NCI-H524 (cell line): ENCODE measurements around the gene ANGPTL2.

ENCODE experiments used
- DNase-seq, 2 experiments: peaks; one replicate each; lab custom pipeline; 2025; lab: John Stamatoyannopoulos, UW

The ANGPTL2 gene

DNA sequence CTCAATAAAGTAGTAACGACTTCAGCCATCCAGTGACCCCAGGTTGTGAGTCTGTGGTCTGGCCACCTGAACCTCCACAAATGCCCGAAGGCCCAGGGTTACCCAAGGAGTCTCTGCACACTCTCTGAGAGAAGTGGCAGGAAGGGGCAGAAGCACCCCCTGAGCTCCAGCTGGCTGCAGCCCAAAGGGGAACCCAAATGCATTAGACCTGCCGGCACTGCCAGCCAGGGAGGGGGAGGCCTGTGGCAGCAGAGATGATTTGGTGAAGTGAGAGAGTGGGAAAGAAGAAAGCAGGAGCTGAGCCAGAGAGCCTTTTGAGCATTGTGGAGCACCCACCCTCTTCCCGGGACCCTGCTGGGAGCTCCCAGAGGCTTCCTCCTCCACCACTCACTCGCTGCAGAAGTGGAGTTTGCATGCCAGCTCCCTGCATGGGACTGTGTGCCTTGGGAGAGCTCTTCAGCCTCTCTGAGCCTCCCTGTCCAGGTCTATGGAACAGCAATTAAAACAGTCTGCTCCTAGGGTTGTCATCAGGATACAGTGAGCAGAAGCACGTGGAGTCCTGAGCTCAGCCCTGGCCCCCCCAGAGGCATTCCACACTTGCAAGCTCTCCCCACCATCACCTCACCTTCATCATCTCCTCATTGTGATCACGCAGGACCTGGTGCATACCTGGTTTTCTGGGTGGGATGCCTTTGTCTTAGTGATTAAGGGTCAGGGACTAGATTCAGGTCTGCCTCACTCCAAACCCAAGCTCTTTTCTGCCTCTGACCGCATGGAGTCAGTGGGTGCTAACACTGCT is 13.8 kb upstream of the ANGPTL2 start:
- no peak for DNase-seq

DNA sequence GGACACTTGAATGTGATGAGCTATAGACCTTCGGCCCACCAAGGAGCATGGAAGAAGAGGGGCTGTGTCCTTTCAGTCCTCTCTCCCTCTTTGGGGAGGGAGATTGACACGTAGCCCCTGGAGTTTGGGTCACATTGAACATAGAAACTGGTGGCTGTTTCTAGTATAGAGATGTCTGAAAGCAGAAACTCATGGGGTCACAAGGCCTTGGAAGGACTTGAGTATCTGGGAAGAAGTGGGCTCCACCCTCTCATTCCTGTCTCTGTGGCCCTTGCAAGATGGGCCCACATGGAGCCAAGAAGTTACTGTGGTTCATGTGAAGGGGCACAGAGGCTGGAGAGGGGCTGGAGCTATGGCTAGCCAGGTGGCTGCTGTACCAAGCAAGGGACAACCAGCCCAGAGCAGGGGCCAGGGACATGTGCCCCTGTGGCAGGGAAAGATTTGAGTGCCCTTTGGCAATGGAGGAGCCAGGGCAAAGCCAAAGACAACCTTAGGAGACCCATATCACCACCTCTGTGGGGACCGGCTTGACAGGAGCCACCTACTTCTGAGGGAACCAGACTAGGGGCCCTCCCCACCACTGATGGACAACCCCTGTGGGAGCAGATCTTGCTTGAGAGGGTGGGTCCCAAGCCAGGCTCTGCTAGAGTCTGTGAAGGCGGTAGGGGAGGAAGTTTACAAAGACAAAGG is 12.8 kb upstream of the ANGPTL2 start:
- no peak for DNase-seq

DNA sequence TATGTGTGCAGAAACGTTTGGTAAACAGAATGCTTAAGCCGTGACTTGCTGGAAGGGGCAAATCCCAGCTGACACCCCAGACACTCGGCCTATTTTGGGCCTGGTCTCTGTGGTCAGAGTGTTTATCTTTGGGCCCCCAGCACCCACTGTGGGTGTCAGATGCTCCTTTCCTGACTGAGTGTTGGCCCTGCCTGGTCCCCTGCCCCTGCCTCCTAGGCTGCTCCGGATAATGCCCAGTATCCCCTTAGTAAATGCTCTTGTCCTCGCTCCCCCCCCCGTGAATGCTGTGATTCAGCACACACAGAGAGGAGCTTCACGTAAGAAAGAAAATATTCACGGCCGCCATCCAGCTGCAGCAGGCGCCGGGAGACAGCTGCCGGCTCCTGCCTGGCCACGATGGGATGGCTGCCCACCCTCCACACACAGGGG is 11.3 kb upstream of the ANGPTL2 start:
- DNase-seq: peak in 1 of 2 experiments; percentile 41

DNA sequence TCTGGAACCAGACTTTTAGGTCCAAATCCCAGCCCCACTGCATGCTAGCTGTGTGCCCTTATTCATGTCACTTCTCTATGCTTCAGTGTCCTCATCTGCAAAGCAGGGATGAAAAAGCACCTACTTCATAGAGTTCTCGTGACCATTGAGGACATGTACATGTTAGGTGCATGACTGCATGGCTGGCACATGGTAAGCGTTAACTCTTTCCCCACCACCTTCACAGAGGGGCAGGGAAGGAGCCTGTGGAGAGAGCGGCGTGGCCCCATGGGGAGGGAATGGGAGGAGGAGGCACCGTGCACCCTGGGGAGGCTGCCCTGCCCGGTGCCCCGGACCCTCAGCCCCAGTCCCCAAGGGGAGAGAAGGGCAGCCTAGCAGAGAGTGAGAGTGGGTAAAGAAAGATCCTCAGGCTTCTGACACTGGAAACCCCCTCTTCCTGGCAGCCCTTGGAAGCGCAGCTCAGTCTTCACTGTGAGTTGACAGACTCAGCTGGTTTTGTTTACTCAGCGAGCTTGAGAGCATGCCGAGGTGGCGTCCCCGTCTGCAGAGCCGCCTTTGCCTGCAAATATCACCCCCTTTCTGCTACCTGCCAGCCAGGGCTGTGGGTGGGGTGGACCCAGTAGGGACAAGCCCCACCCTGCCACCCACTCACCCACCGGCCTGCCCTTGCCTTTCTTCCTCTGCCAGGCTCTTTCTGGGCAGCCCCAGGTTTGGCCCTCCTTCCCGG is 10.6 kb upstream of the ANGPTL2 start:
- peak; percentile 28 to 70 for DNase-seq

DNA sequence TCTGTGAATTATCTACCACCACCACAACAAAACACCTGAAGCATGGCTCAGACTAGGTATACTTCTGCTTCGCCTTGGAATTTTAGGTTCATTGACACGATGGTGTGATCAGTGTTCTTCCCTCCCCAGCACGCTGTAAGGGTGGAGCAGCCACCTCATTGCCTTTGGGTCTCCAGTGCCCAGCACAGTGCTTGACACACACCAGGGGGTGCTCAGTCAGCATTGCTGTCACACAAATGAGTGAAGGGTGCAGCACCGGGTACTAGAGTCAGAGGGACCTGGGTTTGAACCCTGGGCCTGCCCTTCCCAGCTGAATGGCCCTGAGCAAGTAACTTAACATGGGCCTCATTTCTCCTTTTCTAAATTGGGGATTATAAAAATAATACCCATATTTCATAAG is 9.9 kb upstream of the ANGPTL2 start:
- DNase-seq: no peak

DNA sequence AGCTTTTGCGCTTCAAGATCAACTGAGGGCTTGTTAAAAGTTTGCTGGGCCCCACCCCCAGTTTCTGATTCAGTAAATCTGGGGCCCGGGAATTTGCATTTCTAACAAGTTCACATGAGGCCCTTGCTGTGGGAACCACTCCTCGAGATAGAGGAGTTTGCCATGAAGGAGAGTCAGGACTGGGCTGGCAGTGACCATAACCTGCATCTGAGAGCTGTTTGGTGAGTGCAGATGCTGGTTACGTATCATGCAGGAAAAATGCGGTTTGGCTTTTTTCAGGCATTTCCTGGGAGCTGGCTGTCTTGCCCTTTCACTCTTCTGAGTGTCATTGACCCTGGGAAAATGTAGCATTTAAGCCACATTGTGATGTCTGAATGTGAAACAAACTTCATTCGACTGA is 9.4 kb upstream of the ANGPTL2 start:
- DNase-seq: no peak

DNA sequence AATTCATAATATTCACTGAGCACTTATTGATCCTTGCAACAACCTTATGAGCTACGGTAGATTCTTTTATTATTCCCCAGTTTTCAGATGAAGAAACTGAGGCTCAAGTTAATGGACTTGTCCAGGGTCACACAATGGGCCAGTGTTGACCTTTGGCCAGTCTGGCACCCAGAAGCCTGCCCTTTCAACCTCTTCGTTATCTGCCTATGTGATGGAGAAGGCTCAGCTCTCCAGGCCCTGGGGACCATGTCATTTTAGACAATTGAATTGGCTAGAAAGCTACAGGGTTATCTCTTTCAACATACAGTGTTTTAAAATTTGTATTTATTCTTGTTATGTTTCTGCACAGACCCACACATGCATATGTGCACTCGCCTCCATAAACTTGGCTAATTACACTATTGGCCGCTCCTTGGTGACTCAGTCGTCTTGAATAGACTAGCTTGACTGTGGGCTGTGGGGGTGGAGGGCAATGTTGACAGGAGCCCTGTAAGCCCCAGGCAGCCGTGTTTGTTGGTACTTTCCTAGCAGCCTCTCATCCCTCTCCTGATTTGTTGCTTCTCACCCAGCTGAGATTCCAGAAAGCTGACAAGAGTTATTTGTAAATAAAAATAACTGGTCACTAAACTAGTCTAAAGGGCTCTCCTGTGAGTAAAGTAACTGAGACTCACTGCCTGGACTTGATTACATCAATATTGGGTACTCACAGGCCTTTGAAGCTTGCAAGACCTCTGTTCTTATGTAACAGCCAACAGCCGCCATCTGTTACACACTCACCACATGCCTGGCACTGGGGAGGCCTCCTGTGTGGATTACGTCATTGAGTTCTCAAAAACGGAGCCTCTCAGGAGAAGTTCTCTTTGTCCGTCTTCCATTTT is 8.5 kb upstream of the ANGPTL2 start:
- DNase-seq: peak; percentile 98 to 99

DNA sequence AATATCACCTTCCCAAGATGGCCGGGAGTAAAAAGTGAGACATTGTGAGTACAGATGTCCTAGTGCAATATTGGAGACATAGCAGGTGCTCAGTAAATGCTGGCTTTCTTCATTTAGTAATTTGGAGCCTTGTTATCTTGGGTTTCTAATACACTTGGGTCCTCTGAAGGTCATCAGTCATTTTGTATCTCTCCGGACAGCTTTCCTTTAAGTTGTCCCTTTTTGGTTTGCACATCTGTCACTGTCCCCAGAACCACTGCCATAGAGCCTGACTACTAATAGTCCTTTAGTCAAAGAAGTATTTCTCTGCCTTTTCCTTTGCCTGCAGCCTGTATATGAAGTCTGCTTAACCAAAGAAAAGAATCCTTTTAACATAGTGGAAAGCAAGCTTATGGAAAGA is 7.8 kb upstream of the ANGPTL2 start:
- DNase-seq: no peak

DNA sequence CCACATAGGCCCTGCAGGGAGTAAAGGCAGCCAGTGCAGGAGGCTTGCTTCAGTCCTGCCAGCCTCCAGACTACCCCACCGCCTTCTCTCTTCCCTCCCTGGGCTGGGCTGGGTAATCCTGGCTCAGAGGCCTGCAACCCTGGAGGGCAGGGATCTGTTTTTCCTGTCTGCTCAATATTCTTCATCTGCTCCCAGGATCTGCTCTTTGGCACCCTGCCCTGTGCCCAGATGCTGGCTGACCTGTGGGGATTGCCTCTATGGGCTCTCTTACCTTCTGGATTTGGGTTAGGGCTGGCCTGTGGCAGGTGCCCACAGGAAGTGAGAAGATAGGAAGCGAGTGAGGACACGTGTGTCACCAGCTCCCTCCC is 7.3 kb upstream of the ANGPTL2 start:
- DNase-seq: peak; percentile 54 to 83

DNA sequence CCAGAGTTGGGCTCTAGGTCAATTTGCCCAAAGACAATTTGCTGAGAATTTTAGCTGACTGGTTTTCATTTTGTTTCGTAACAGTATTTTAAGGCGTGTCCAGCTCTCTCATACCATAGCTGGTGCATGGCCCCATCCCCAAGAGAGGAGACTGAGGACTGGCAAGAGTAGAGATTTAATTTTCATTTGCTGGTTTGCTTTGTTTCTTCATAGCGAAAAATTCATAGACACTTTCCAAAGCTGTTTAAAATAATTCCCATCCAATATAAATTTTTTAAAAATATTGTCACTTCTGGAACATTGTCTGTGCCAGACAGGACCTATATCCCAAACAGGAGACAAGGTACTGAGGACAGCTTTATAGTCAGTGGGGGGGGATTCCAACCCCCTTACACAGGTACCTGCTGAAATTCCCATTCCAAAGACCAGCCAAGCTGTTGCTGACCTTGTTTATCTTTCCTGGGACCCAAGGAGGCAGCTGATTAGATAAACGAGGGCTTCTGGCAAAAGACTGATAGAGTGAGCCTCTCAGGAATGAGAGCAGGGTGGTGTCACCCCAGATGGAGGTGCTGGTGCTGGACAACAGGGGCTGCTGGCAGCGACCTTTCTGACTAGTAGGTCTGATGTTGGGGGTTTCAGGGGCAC is 6.8 kb upstream of the ANGPTL2 start:
- no peak for DNase-seq

DNA sequence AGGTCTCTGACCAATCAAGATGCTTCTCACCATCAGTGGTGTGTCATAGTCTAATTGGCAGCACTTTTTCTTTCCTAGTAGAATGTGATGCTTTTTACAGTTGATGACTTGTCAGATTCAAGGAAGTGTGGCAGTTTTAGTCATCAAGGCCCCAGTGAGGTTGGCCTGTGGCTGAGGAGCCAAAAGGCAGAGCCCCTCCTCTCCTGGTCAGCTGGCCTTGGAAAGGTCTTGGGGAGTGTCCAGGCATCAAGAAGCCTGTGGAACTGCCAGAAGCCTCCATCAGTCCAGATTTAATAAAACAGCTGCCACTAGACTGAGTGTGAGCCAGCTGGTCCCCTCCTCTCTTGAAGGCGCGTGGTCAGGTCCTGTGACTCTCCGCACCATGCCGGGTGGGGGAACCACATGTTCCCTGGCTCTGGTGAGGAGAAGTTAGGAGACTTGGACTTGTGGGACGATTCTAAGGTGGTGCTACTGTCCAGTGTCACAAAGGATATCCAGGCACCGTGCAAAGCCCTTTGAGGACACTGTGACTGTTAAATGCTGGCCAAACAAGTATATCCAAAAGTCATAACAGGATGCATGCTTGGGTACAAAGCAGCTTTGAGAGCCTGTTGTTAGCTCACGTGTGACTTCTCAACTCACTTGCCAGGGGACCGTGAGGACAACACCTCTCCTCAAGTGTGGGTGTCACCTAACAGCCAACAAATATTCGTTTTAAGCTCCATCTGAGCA is 6.1 kb upstream of the ANGPTL2 start:
- DNase-seq: peak; percentile 92 to 96

DNA sequence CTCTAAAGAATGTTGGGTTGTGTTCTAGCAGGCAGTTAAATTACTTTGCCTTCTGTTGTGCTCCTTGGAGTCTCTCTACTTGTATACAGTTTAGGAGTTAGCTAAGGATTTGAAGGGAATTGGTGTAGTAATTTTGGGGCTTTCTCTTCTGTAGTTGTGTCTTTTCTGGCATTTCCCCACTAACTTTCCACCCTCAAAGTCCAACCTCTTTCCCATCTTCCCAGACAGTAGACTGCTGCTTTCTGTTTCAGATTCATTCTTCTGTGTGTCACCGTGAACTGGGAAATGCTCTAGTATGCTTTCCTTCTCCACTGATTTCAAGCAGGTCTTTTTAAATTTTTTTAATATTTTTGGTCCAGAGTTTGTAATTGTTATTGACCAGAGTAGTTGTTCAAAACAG is 4.5 kb upstream of the ANGPTL2 start:
- no peak for DNase-seq

DNA sequence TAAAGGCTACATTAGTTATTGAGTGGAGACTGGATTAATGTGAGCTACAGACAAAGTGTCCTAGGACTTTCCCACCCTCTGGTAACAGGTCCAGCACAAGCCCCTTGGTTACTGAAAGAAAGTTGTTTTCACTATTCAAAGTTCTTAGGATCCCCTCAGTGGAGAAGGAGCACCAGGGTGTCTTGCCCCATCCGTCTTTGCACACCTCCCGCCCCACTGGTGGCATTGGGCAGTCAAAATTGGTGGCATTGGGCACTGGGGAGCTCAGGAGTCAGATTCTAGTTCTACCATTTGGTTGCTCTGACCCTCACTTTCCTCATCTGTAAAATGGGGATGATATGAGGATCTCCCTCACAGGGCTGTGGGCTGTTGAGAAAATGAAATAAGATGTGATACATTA is 2.4 kb upstream of the ANGPTL2 start:
- no peak for DNase-seq

DNA sequence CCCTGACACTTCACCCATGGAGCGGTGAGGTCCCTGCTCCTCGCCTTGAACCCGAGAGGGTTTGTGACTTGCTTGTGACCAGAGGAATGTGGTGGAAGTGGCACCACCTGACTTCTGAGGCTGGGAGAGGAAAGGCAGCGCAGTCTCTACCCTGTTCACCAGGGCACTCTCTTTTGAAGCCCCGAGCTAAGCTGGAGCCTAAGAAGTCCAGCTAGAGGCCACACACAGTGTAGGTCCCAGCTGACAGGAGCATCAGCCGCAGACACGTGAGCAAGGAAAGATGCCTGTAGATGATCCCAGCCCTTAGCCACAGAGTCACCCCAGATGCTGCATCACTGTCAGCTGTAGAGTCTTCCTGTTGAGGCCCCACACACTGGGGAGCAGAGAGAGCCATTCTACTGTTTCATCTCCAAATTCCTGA is 1.7 kb upstream of the ANGPTL2 start:
- DNase-seq: no peak

DNA sequence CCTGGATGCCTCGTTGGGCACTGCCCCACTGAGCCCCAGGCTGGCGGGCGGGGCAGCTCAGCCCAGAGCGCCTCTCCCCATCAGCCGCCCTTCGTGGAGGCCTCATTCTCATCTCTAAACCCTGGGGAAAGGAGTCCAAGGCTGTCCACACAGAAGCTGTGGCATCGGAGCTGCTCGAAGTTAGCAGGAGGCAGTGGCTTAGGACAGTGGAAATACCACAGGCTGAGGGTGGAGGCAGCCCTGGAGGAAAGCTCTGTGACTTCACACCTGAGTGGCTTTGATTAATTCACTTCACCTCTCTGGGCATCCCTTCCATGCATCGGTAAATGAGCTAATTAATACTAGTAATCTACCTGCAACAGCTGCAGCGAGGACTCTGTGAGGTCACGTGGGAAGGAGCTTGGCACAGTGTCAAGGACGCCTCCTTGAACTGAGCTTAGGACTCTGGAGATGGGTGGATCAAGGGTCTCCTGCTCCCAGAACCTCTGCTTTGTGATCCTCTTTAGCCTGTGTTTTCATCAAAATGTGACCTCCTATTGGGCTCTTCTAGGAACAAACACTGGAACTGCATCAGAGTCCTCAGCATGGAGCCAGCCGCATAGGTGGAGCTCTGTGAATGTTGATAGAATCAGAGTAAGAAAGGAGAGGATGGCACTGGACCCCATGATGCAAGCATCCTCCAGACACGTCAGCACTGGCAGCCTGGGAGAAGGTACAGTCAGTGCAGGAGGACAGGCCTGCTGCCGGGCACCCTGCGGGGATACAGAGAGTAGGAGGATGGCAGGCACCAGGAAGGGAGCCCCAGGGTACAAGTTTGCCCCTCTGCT is 842 bp upstream of the ANGPTL2 start:
- peak; percentile 98 to 99 for DNase-seq

DNA sequence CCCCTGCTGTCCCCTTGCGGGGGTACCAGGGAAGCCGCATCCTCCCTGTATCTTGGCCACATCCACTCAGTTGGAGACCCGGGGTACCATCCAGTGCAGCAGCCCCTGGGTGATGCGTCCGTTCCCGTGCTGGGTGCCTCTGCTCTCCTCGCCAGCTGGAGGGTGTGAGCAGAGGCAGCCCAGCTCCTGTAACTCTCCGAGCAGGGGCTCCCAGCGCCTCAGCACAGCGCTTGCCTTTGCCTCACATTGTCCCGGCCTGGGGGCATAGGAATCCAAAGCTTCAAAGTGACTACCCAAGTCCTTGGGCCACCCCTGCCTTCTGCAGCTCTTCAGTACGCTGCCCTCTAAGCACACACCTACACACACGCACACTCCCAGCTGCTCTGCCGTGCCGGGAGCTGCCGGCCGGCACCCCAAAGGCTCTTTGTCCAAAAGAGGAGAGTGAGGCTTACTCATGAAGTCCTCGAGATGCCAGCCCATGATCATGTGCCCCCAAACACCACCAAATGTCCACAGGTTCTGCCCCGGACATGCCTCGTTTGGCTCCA is 733 bp downstream of the ANGPTL2 start:
- peak; percentile 43 to 59 for DNase-seq

DNA sequence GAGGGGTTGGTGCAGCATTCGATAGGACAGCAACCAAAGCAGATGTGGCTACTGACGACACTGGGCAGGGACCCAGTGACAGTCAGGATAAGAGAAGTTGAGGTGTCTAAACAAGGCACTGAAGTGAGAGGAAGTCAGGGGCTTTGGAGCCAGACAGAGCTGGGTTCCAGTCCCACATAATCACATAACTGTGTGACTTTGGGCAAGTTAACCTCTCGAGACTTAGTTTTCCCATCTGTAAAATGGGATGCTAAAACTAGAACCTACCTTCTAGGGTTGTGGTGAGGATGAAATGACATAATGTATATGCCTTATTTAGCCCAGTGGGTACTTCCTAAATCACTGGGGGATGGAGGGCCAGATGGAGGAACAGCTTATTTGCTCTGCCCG is 3.1 kb downstream of the ANGPTL2 start:
- DNase-seq: peak in 1 of 2 experiments; percentile 43

DNA sequence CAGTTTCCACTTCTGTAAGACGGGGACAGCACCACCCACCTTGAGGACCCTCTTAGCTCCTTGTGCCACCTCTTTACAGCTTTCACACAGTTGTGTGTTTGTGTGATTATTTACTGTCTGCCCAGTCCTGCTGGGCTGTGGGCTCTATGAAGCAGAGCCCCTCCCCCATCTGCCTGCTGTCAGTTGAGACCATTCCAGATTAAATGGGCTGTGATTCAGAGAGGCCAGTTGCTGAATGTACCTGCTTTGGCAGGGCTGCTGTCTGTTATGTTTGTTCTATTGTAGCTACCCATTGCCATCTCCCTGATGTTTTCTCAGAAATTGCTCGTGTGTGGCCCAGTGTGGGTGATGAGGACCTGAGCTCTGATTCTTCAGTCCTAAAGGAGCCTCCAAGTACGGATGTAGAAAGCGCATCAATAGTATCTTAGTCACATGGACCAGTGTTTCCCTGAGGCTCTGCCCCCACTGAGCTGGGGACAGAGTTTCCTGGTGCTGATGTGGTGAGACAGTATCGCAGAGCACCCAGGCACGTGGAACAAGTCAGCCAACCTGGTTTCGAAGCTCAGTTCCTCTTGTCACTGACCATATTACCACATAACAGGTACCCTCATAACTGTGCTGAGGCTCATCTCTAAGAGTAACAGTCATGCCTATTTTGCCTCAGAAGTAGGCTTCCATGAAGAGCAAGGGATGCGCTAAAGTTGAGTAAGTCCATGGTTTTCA is 3.7 kb downstream of the ANGPTL2 start:
- peak in 1 of 2 experiments; percentile 20 for DNase-seq

DNA sequence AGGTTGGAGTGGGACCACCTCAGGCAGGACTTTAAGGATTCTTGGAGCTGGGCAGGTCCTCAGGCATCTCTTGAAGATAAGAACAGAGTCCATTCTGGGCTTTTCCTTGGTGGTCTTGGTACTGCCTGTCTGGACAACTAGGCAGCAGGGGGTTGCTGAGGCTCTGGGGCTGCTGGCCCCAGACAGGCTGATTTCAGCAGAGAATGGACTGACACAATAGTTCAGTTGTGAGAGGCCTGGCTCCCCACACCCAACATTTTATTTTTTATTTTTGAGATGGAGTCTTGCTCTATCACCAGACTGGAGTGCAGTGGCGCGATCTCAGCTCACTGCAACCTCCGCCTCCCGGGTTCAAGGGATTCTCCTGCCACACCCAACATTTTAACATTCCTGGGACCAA is 4.6 kb downstream of the ANGPTL2 start:
- DNase-seq: no peak
